ENCODE results near the gene PPIL4. TPM values are rescaled to one million over a fixed set of nuclear protein-coding genes. Genes with fewer than 3 reads are reported as not detected.

Gene PPIL4
- total RNA-seq, 1 experiment from 2014 or later: 37.2 TPM

Other genes starting within 250 kb of the PPIL4 start
- gene TAB2, start 228.3 kb downstream of the PPIL4 start, total RNA-seq (2022): 55.9 and 76.4 TPM in 2 replicates
- gene SUMO4, start 145.8 kb downstream of the PPIL4 start, total RNA-seq (2022): 1.6 and 2.1 TPM in 2 replicates
- gene ZC3H12D, start 61.0 kb downstream of the PPIL4 start, total RNA-seq (2022): 0.29 TPM in 1 of 2 replicates, not detected in the other
- gene GINM1, start 20.3 kb upstream of the PPIL4 start, total RNA-seq (2022): 27.7 and 29.6 TPM in 2 replicates
- gene KATNA1, start 102.7 kb upstream of the PPIL4 start, total RNA-seq (2022): 23.2 and 25.8 TPM in 2 replicates
- 28.8 and 34.3 TPM in 2 replicates for gene LATS1, start 172.1 kb upstream of the PPIL4 start, total RNA-seq (2022)
- 47.8 and 50.5 TPM in 2 replicates for gene NUP43, start 200.5 kb upstream of the PPIL4 start, total RNA-seq (2022)
- 117 and 121 TPM in 2 replicates for gene PCMT1, start 203.7 kb upstream of the PPIL4 start, total RNA-seq (2022)

All from MCF 10A (cell line).